GM18867 (cell line): ENCODE results near the gene RUNX3.
A peak's percentile ranks its signal among the peaks of the same experiment; 100 is the strongest.
"Not testable (repeated sequence)": the region's sequence is repeated elsewhere in the genome, so short reads cannot be mapped to it uniquely, and the experiment has no call there.

ENCODE experiments used
- ATAC-seq: cut with Tn5 transposase; IDR thresholded peaks from one replicate; pipeline ENCODE4 v1.9.1; 2021; ENCODE audit warnings: mild to moderate bottlenecking, moderate library complexity; ENCODE audit not compliant: unreplicated experiment

Gene RUNX3

GRCh38 chr1:24930260-24931145 lies at the start of gene RUNX3:
RUNX3 (minus strand) TSS chr1:24930276; CDS start chr1:24929868, 408 bp downstream.
- ATAC-seq = peak; percentile 74

GRCh38 chr1:24979232-24979631 lies 49.2 kb upstream of the RUNX3 start:
- not testable (repeated sequence) for ATAC-seq

- ATAC-seq = no peak
Observed at GRCh38 chr1:24978383-24979032, 48.4 kb upstream of the RUNX3 start.

- ATAC-seq = no peak
Observed at GRCh38 chr1:24975391-24975790, 45.3 kb upstream of the RUNX3 start.

GRCh38 chr1:24973315-24973714 lies 43.2 kb upstream of the RUNX3 start:
- no peak for ATAC-seq

- no peak for ATAC-seq
Observed at GRCh38 chr1:24972915-24973242, 42.8 kb upstream of the RUNX3 start.

- ATAC-seq = no peak
Observed at GRCh38 chr1:24972221-24972914, 42.3 kb upstream of the RUNX3 start.

- no peak for ATAC-seq
Observed at GRCh38 chr1:24970926-24971875, 41.1 kb upstream of the RUNX3 start.

- no peak for ATAC-seq
Observed at GRCh38 chr1:24970399-24970753, 40.3 kb upstream of the RUNX3 start.

GRCh38 chr1:24969596-24970398 lies 39.7 kb upstream of the RUNX3 start:
- ATAC-seq = no peak

- ATAC-seq = no peak
Observed at GRCh38 chr1:24968941-24969585, 39.0 kb upstream of the RUNX3 start.

- no peak for ATAC-seq
Observed at GRCh38 chr1:24967962-24968361, 37.9 kb upstream of the RUNX3 start.

- ATAC-seq = no peak
Observed at GRCh38 chr1:24967555-24967954, 37.5 kb upstream of the RUNX3 start.

GRCh38 chr1:24966724-24967346 lies 36.8 kb upstream of the RUNX3 start:
- no peak for ATAC-seq

GRCh38 chr1:24966121-24966723 lies 36.1 kb upstream of the RUNX3 start:
- no peak for ATAC-seq

GRCh38 chr1:24965571-24965930 lies 35.5 kb upstream of the RUNX3 start:
- no peak for ATAC-seq

- ATAC-seq = peak; percentile 89
Observed at GRCh38 chr1:24964811-24965570, 34.9 kb upstream of the RUNX3 start.
